SHP77 (cell line): ENCODE results near the gene STAG3.

Experiments
- DNase-seq, 2 experiments: peaks; one replicate each; lab custom pipeline; 2025; lab: John Stamatoyannopoulos, UW

Gene STAG3

DNA sequence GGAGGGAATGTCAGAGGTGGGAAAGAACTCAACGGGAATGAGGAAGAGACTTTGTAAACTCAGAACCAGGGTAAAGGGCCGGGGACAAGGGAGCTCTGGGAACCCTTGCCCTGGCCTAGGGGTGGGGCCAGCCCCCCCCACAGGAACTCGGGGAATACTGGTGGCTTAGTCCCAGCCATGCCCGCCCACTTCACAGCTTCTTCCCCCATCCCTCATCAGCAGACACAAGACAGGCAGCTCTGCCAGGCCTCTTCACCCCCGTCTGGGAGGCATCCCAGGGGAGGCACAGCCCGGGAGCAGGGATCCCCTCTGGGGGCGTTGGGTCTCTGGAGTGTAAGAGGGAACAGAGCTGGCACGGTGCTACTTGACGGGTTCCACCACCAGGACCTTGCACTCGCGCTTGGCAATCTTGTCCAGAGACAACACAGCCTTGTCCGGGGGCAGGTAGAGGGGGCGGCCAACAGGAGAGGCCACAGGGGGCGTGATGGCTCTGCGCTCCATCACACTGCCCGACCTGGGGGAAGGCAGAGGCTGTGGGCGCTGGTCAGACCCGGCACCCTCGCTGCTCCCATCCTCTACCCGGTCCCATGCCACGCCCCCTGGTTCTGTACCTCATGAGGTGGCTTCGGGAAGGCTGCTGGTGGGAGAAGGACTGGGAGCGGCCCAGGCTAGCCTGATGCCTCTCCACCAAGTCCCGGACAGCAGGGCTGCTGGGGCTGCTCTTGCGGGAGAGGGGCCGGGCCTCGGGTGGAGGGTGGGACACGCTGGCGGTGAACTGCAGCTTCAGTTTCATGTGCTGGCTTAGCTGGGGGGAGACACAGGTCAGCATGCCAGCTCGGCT, 22.8 kb upstream of the STAG3 start:
- no peak for DNase-seq

DNA sequence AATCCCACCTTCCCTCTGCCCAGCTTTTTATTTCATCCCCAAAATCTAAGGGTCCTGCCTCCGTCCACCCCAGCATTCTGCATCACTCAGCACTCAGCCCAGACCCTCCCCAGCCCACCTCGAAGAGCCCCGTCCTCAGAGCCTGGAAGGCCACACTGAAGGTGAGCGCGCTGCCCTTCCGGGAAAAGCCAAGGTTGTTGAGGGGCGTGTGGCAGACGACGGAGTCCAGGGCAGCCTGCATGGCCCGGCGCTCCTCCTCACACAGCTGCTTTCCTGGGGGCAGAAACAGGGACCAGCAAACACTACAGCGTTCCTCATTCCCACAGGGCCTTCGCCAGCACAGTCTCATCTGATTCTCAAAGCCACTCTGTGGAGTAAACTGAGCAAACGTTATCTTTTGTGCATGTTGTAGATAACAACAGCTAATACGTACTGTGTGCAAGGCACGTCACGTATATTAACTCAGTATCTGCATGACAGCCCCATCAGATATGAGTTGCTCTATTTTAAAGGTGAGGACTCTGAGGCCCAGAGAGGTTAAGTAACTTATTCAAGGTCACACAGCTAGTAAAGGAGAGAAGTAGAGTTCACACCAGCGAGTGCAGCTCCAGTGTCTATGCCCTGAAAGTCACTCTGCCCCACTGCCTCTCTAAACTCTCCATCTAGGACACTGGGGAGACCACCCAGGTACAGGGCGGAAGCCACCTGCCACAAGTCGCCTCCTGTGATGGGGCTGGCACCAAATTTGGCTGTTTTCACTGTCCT, 22.0 kb upstream of the STAG3 start:
- DNase-seq = no peak

DNA sequence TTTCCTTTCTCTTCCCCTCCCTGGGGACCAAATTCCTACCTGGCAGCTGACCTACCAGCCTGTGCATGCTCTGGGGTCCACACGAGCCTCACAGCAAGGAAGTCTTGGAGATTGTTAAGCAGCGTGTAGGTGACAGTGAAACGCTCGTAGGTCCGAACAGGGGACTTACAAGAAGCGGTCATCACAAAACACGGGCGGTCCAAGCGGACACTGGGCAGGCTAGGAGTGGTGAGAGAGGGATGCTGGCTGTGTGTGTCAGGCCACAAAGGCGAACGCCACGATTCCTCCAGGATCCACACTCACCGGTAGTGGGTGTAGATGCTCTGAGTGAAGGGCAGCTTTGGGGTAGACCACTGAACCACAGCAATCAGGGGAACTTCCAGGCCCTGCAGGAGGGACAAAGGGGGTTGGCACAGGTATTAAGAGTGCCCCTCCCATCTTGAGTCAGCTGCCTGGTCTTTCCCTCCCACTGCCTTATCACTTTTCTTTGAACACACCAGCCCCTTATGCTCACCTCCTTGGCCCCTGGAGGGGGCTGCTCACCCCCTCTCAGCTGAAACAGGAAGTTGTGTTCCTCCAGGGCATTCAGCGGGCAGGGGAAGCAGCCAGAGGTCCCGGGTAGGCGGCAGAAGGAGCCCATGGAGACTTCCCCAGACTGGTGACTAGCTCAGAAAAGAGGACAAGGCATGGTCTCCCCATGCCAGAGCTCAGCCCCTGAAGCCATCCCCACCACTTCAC, 21.2 kb upstream of the STAG3 start:
- no peak for DNase-seq

DNA sequence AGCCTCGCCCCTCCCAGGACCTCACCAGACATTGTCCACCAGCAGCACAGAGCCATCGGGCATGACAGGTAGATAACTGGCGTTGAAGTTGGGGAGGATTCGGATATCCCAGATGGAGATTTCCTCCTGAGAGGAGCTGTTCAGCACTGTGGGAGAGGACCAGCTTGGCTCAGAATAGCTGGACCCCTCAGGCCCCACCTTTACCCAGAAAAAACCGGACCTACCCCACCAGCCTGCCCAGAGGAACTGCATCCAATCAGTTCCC, 20.7 kb upstream of the STAG3 start:
- no peak for DNase-seq

DNA sequence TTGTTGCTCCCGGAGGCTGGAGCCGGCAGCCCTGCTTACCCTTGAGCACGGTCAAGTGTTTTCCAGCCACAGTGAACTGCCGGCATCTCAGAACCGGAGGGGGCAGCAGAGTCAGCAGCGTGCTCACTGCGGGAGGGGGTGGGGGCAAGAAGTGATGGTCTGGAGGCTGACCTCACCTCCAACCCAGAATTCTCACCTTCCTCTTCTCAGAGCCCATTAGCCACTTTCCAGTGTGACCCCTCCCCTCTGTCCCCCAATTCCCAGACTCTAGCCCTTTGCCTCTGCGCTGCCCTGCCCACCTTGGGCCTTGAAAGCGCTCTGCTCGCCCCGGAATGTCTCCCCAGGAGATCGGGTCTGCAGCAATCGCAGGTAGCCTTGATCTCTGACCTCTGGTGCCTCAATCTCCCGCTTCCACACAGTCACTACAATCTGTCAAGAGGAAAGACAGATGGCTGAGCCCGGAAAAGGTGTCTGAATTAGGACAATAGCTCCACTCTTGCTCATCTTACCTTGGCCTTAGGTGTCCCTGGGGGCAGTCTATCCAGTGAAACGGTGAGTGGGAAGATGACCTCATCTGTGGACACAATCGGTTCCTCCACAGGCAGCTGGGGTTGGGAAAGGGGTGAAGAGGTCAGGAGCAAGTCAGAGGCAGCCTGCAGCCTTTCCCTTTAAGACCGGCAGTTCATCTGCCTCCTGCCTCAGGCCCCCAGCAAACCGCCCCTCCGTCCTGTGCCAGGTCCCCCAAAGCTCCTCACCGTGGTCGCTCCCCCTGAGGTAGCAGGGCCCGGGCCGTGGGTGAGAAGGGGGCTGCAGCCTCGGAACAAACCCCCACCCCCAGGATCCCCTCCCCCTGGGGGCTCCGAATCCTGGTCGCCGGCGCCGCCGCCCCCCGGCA, 20.1 kb upstream of the STAG3 start:
- DNase-seq = peak in 1 of 2 experiments; percentile 25

DNA sequence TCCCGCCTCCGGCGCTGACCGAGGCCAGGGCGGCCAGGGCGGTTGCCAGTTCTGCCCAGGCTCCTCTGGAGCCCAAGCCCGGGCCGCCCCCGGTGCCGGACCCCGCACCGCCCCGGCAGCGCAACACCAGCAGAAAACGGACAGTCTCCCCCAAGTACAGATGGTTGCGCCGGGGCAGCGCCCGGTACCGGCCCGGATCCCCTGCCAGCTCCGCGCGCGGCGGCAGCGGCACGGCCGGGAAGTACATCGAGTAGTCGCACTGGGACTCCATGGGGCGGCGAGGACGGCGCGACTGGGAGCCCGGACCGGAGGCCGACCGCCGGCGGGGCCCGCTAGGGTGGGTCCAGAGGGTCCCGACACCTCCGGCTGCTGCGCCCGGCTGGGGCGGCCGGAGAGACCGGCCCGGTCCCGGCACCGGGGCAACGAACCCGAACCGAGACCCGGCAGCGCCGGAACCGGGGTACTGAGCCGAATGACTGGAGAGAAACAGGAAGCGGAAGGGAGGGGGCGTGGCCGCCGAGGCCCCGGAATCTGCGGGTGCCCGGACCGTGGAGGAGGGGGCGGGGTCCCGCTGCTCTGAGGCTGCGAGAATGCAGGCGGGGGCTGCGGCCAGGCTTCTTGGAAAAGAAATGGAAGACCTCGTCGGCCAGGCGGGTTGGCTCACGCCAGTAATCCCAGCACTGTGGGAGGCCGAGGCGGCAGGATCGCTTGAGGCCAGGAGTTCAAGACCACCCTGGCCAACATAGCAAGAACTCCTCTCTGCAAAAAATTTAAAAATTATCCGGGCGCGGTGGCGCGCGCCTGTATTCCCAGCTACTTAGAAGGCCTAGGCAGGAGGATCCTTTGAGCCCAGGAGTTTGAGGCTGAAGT, 19.3 kb upstream of the STAG3 start, which contains the start of gene TRAPPC14:
TSS of gene TRAPPC14 (minus strand) at position 495 of the 870 bp plus-strand sequence. CDS start at position 271, 224 bp downstream.
- DNase-seq = peak; percentile 81 to 84

- no peak for DNase-seq
Measured at GRCh38 chr7:100159099-100159623, 18.6 kb upstream of the STAG3 start.

DNA sequence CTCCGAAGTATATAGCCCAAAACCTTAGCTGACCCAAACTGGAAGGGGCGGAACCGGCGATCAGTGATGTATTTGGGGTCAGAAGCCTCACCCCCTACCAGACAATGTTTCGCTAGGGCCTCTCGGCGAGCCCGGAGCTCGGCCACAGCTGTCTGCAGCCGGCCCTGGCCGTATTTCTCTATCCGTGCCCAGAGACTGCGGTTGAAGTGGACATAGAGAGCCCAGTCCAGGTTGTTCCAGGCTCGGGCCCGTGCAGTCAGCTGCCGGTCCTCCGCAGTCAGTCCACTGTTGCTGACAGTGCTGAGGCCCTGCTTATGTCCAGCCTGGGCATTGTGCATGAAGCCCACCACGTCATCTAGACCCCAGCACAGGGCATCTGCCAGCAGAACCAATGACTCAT, 17.7 kb upstream of the STAG3 start:
- DNase-seq = no peak

DNA sequence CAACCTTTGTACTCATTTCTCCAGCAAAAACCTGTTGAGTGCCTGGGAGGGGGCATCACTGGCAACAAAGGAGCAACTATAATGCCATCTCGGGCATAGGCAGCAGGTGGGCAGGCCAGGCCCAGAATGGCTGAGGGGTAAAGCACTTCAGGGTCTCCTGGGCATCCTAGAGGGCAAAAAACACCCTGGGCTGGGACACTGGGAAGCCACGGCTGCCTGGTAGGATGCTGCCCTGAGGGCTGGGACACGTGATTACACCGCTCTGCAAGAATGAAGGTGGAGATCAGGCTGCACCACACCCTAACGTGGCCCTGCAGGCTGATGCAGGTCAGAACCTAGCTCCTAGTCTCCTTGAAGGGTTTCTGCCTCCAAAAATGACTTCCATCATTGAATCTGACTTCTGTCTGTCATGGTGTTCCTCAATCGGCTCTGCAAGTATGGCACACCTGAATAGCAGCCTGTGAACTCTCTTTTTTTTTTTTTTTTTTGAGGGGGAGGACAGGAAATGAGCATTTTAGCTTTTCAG, 14.6 kb upstream of the STAG3 start:
- no peak for DNase-seq

GRCh38 chr7:100163871-100164270, 13.8 kb upstream of the STAG3 start:
- DNase-seq = no peak

DNA sequence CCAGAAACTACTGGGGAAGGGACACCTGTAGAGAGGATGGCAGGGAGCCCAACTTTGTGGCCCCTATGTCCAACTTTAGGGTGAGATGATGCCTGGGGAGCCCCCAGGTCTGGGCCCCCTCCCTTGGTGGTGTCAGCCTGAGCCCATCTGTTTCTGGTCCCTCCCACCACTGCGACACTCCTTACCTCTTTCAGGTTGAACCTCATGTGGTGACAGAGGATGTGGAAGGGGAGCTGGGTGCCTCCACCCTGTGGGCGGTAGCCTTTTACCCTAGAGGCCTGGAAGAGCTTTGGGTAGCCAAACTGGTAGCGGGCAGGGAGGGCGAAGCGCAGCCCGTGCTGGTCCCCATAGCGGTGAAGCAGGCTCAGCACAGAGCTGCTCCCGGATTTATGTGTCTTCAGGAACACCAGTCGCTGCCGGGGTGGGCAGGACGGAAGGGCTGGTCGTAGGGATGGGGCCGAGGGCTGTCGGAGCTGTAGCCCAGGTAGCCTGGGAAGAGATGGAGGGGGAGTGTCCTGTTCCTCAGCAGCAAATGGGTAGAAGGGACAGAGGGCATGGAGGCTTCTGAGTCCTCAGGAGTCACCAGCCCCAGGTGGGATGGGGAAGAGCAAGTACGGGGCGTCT, 11.3 kb upstream of the STAG3 start:
- no peak for DNase-seq

GRCh38 chr7:100166970-100167911, 10.5 kb upstream of the STAG3 start:
- no peak for DNase-seq

DNA sequence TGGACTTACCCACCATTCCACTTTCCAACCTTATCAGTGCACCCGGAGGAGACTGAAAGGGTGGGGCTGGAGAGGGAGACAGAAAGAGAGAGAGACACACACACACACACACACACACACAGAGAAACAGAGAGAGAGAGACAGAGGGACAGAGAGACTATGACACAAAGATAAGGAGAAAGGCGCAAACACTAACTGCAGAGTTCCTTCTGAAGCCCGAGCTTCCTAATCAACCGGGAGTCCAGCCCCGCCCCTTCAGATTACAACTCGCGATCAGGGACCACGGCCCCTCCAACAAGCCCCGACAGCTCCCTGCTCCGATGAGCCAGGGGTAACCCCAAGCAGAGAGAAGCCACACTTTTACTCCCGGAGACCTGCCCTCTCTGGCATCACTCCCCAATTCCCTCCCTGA, 9.8 kb upstream of the STAG3 start:
- DNase-seq = no peak

GRCh38 chr7:100169147-100169850, 8.4 kb upstream of the STAG3 start:
- DNase-seq = no peak

DNA sequence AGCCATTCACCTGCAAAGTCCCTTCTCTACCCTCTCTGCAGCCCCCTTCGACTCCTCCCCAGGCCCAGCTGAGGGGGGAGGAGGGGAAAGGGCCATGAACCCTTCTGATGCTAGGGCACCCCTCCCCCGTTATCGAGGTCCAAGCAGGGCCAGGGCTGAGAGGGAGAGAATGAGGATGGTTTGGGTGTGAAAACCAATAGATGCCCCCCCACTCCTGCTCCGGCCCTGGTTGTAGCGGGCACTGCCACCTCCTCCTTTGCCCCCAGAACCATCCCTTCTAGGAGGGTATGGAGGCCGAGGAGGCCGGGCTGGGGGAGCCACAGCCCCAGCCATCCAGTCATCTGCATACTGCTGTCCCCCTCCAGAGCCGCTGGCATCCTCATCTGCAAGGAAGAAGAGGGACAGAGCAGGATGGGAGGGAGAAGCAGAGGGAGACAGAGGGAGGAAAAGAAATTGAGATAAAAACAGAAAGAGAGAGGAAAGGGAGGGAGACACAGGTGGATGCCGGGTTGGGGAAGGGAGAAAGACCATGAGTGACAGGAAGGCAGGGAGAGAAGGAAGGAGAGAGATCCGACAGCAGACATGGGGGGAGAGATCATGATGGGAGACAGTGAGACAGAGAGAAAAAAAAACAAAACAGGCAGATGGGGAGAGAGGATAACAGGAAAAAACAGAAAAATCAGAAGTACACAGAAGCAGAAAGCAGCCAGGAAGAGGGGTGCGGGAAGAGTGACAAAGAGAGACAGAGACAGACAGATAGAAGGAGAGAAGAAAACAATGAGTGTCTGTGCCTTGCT, 7.4 kb upstream of the STAG3 start:
- no peak for DNase-seq

DNA sequence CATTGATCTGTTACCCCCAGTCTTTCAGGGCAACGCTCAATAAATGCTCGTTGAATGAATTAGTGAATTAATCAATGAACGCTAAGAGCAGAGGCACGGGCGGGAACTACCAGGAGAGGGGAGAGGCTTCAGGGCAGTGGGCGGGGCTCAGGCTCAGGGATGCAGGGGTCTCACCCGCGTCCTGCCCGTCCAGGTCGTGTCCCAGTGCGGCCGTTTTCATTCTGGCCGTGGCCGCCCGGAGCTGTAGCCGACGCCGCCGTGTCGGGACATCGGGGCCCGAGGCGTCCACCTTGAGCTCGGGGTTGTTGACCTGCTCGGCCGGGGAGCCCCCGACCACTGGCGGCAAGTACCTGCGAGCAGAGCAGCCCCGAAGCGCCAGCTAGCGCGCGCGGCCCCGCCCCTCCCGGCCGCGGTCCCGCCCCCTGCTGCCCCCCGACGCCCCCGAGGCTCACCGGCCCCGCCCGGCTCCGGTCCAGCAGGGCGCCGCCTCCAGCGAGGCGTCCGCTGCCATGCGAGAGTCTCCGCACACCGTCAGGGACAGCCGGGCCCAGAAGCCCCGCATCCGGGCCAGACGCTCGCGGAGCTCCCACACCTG, 6.5 kb upstream of the STAG3 start:
- no peak for DNase-seq

GRCh38 chr7:100171840-100172239, 5.9 kb upstream of the STAG3 start:
- DNase-seq = no peak
